ENCODE data around the gene FYCO1. TPM values are rescaled to one million over a fixed set of nuclear protein-coding genes. Genes with fewer than 3 reads are reported as not detected.

Gene FYCO1
- total and polyA plus RNA-seq, 2 of the 13 experiments (the other 11 are each of a cell fraction or from before 2014, with no cell fraction given) = 2.7 to 4.2 TPM

DNA sequence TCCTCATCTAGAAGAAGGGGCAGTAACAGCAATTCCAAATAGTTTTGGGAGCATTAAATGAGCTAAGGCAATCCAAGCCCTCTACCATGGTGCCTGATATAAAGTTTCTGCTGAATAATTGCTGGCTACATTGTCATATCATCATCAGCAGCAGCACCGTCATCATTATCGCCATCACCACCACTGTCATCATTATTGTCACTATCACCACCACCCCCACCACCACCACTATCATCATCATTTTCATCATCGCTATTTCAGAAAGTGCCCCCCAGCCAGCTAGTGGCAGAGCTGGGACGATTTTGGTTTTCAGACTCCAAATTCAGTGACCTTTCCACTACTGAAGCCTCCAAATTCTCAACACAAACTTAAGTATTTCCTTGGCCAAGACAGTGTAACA lies 16.6 kb upstream of the FYCO1 start:
- WGBS (ENCODE audit: low lambda C conversion rate) = 65% methylated on average over 4 of the region's 4 CpGs
- H2AFZ ChIP-seq (ENCODE audit: low read length) = no peak overlapping the region
- no peak overlapping the region for H3K27ac ChIP-seq (ENCODE audit: extremely low read length, insufficient read depth, low read length)
- no peaks in the 10 kb centered on the region for H3K9me3 ChIP-seq (ENCODE audit: low read length)
- no peaks in the 10 kb centered on the region for H4K20me1 ChIP-seq (ENCODE audit: insufficient read depth, low read length)
- TF ChIP-seq ZNF331 (CRISPR knock-in tag; IDR thresholded peaks at IDR 0.05) (no peak), CREB1 (IDR thresholded peaks at IDR 0.05) (0 out of 2 replicates have a peak, but pooled peaks have one; percentile 47), CREB1 (CRISPR knock-in tag; IDR thresholded peaks at IDR 0.05) (no peak)
- no peaks in the 10 kb centered on the region for H3K4me1 ChIP-seq (ENCODE audit: insufficient read depth, low read length)
- H3K4me3 ChIP-seq (replicated peaks in 1 of 3; ENCODE audit: insufficient read depth in 1 of 3, low read depth in 2 of 3, low read length in 3 of 3) = no peak overlapping the region
- H3K4me2 ChIP-seq (ENCODE audit: low read depth, low read length) = no peak overlapping the region
- intact Hi-C loops (cut with micrococcal nuclease; ENCODE audit: unreplicated experiment) = no loop called here
- no peaks in the 10 kb centered on the region; a peak in 2 of 5 replicates for H3K27me3 ChIP-seq (ENCODE audit: control insufficient read depth in 1 of 2, insufficient read depth in 2 of 2, low read length in 2 of 2)
- no peak overlapping the region for H3K9ac ChIP-seq (ENCODE audit: insufficient read depth, low read depth, low read length)
- ChIA-PET CTCF (ENCODE audit: low intra/inter-chr PET ratio, low total read pairs) (no interaction called here), POLR2A (no interaction called here)
- no TSS peak for BruUV-seq (replicated peaks)
- no peak for FAIRE-seq
- ATAC-seq = no peak
- in situ Hi-C loops (cut with HindIII; ENCODE audit: extremely low pct_ligation_motif_present, low pct_unique_long_range_greater_than_20kb) = no loop called here
- H3K79me2 ChIP-seq (ENCODE audit: insufficient read depth, low read length) = no peaks in the 10 kb centered on the region
- no peak for DNase-seq (ENCODE audit: low spot score)
- H3K36me3 ChIP-seq (replicated peaks in 1 of 2; ENCODE audit: control insufficient read depth in 1 of 2, insufficient read depth in 2 of 2, low read length in 2 of 2) = no peaks in the 10 kb centered on the region

GRCh38 chr3:46010519-46011113 lies 15.0 kb upstream of the FYCO1 start:
- Histone ChIP-seq H3K36me3 (replicated peaks in 1 of 2; ENCODE audit: control insufficient read depth in 1 of 2, insufficient read depth in 2 of 2, low read length in 2 of 2) (no peaks in the 10 kb centered on the region), H3K27me3 (ENCODE audit: control insufficient read depth in 1 of 2, insufficient read depth in 2 of 2, low read length in 2 of 2) (no peaks in the 10 kb centered on the region; a peak in 2 of 5 replicates), H3K79me2 (ENCODE audit: insufficient read depth, low read length) (no peaks in the 10 kb centered on the region), H3K9ac (ENCODE audit: insufficient read depth, low read depth, low read length) (no peak overlapping the region), H3K4me3 (replicated peaks in 1 of 3; ENCODE audit: insufficient read depth in 1 of 3, low read depth in 2 of 3, low read length in 3 of 3) (no peak overlapping the region), H3K4me1 (ENCODE audit: insufficient read depth, low read length) (no peaks in the 10 kb centered on the region), H3K27ac (ENCODE audit: extremely low read length, insufficient read depth, low read length) (no peak overlapping the region), H4K20me1 (ENCODE audit: insufficient read depth, low read length) (no peaks in the 10 kb centered on the region), H3K4me2 (ENCODE audit: low read depth, low read length) (no peak overlapping the region), H2AFZ (ENCODE audit: low read length) (no peak overlapping the region), H3K9me3 (ENCODE audit: low read length) (no peaks in the 10 kb centered on the region)
- 33% methylated on average over 2 of the region's 2 CpGs for WGBS (ENCODE audit: low lambda C conversion rate)
- TF ChIP-seq CEBPB (IDR thresholded peaks at IDR 0.05; ENCODE audit: borderline replicate concordance, low read depth, low read length) = peak; percentile 31; the same call in 1 of the 2 replicates
- TF ChIP-seq PCBP2 (optimal IDR thresholded peaks at IDR 0.05; ENCODE audit: low read depth, low read length, poor library complexity, severe bottlenecking) = no peak
- BruUV-seq (replicated peaks) = no TSS peak
- in situ Hi-C loops (cut with HindIII; ENCODE audit: extremely low pct_ligation_motif_present, low pct_unique_long_range_greater_than_20kb) (no loop called here), intact Hi-C loops (cut with micrococcal nuclease; ENCODE audit: unreplicated experiment) (no loop called here)
- CTCF ChIA-PET (ENCODE audit: low intra/inter-chr PET ratio, low total read pairs) = no interaction called here
- no peak for FAIRE-seq
- DNase-seq (ENCODE audit: low spot score) = no peak
- POLR2A ChIA-PET = no interaction called here
- no peak for ATAC-seq

All from HepG2 (cell line).